ENCODE measurements around the gene TDRD9.
A peak's percentile ranks its signal among the peaks of the same experiment; 100 is the strongest.

The TDRD9 gene

DNA sequence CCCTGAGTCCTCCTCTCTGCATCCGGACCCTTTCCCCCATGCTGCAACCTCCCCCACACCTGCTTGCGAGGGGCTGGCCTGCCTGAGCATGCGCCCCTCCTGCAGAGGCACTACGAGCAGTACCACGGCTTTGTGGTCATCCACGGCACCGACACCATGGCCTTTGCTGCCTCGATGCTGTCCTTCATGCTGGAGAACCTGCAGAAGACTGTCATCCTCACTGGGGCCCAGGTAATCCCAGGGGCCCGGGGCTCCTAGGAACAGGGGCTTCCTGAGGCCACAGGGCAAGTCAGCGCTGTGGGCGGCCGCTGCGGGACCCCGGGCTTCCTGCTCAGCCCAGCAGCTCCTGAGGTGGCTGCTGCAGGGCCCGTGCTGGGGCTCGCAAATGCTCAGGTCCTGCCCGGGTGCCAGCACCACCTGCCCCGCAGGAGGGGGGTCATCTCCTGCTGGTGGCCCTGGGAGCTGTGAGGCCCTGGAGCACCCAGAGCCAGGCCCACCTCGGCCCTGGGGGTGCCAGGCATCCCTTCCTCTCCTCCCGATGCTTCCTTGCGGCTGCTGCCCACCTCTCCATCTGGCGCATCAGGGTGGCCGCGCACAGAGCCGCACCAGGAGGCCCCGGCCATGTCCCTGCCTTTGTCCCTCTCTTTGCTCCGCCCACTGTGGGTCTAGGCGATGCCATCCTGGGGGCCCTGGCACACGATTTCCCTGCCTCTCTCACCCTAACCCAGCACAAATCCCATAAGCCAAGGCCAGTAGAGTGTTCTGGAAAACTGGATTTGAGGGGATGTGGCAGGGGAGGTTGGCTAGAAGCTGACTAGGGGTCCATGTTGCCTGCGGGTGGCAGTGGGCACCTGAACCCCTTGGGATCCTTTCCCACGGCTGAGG is 167.4 kb downstream of the TDRD9 start:
- Histone ChIP-seq H3K27ac (no peak overlapping the region), H3K36me3 (no peaks in the 10 kb centered on the region), H3K4me3 (ENCODE audit: low read depth, low read length) (no peak overlapping the region), H3K9me3 (ENCODE audit: severe bottlenecking) (no peaks in the 10 kb centered on the region), H3K27me3 (ENCODE audit: insufficient read depth, low read depth, severe bottlenecking) (no peaks in the 10 kb centered on the region)
- DNase-seq, result no peak
- TF ChIP-seq, protein P1, sequence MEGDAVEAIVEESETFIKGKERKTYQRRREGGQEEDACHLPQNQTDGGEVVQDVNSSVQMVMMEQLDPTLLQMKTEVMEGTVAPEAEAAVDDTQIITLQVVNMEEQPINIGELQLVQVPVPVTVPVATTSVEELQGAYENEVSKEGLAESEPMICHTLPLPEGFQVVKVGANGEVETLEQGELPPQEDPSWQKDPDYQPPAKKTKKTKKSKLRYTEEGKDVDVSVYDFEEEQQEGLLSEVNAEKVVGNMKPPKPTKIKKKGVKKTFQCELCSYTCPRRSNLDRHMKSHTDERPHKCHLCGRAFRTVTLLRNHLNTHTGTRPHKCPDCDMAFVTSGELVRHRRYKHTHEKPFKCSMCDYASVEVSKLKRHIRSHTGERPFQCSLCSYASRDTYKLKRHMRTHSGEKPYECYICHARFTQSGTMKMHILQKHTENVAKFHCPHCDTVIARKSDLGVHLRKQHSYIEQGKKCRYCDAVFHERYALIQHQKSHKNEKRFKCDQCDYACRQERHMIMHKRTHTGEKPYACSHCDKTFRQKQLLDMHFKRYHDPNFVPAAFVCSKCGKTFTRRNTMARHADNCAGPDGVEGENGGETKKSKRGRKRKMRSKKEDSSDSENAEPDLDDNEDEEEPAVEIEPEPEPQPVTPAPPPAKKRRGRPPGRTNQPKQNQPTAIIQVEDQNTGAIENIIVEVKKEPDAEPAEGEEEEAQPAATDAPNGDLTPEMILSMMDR (IDR thresholded peaks at IDR 0.05; ENCODE audit: low read depth, low read length), result no peak

DNA sequence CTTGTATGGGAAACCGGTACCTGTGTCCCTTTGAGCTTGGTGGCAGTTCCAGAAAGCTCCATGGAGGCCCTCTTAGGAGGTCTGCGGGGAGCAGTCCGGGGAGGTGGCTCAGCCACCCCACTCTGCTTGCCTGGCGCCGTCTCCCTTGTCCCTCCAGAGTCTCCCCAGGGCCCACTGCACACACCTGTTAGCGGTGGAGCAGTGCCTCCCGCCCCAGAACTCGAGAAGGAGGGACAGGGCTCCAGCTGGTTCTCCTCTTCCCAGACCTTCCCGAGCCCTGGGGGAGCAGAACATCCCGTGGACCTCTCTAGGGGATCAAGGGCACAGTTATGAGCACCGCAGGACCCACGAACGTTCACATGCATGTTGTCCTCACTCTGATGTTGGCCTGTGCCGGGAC is 168.1 kb downstream of the TDRD9 start:
- no peak for DNase-seq
- Histone ChIP-seq H3K4me3 (ENCODE audit: low read depth, low read length) (no peak overlapping the region), H3K27ac (no peak overlapping the region), H3K36me3 (no peaks in the 10 kb centered on the region), H3K9me3 (ENCODE audit: severe bottlenecking) (no peaks in the 10 kb centered on the region), H3K27me3 (ENCODE audit: insufficient read depth, low read depth, severe bottlenecking) (no peaks in the 10 kb centered on the region)
- TF ChIP-seq, protein P1 (IDR thresholded peaks at IDR 0.05; ENCODE audit: low read depth, low read length), result no peak

DNA sequence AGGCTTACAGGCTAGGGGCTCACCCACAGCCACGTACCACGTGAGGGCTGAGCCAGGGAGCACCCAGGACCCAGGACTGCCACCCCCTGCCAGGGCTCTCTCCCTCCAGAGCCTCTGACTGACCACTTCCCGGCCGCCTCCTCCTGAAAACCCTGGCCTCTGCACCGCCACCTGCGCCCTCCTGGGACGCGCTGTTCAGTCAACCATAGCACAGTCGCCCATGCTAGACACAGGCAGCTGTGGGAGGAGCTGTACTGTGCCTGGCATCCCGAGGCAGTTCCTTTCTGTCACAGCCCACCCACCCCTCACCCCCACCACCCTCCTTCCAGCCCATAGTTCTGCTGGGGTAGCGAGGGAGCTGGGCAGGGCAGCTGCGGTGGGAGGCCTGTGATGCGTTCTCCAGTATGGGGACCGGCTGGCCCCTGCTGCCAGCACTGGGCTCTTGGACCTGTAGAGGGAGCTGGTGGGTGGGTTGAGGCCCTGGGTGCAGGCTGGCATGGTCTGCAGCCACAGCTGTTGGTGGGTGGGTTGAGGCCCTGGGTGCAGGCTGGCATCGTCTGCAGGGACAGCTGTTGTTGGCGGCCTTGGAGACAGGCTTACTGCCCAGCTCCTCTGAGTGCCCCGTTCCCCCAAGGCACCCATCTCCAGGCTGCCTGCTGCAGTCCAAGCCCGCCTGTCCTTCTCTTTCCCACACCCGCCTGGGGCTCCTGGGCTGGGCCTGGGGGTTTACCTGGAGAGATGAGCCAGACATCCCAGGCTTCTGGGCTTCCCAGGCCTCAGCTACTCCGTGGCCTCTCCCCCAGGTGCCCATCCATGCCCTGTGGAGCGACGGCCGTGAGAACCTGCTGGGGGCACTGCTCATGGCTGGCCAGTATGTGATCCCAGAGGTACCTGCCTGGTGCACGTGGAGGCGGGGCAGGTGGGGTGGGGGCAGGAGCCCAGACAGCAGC is 168.8 kb downstream of the TDRD9 start:
- DNase-seq, result no peak
- H3K4me3 ChIP-seq (ENCODE audit: low read depth, low read length), result no peak overlapping the region
- H3K27ac ChIP-seq, result no peak overlapping the region
- H3K27me3 ChIP-seq (ENCODE audit: insufficient read depth, low read depth, severe bottlenecking), result no peaks in the 10 kb centered on the region
- TF ChIP-seq, protein P1 (IDR thresholded peaks at IDR 0.05; ENCODE audit: low read depth, low read length), result peak; percentile 61
- no peaks in the 10 kb centered on the region for H3K9me3 ChIP-seq (ENCODE audit: severe bottlenecking)
- H3K36me3 ChIP-seq, result no peaks in the 10 kb centered on the region

DNA sequence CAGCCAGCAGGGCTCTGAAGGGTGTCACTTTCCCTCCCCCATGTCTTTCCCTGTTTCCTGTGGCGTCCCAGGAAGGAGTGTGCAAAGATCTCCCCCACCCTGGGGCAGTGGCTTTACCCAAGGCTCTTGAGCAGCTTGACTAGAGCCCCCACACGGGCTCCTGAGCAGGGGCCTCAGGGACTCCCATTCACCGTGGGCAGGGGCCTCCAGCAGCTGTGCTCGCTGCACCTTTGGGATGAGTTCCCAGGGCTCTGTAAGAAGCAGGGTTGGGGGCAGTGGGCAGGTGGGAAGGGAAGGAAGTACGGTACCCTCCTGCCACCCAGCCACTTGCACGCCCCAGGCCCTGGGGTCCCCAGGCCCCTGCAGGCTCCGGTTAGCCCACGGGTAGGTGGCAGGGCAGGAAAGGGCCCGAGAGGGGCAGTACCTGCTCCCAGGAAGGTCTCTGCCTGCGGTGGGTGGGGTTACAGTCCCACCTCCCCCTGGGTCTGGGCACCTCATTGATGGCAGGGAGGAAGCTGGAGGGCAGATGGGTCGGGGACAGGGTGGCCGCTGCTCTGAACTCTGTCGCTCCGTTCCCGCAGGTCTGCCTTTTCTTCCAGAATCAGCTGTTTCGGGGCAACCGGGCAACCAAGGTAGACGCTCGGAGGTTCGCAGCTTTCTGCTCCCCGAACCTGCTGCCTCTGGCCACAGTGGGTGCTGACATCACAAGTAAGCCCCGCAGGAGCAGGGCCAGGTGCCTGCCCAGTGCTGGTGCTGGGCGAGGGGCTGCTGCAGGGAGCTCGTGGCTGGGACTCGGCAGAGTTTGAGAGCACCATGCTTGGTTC is 170.2 kb downstream of the TDRD9 start:
- no peaks in the 10 kb centered on the region for H3K9me3 ChIP-seq (ENCODE audit: severe bottlenecking)
- DNase-seq, result no peak
- H3K27me3 ChIP-seq (ENCODE audit: insufficient read depth, low read depth, severe bottlenecking), result no peaks in the 10 kb centered on the region
- TF ChIP-seq, protein P1 (IDR thresholded peaks at IDR 0.05; ENCODE audit: low read depth, low read length), result no peak
- H3K27ac ChIP-seq, result no peak overlapping the region
- H3K4me3 ChIP-seq (ENCODE audit: low read depth, low read length), result no peak overlapping the region
- H3K36me3 ChIP-seq, result no peaks in the 10 kb centered on the region

Measured in WERI-Rb-1 (cell line).